ENCODE data around the gene CACNA1C. TPM values are rescaled to one million over a fixed set of nuclear protein-coding genes. Genes with fewer than 3 reads are reported as not detected.
A peak's percentile ranks its signal among the peaks of the same experiment; 100 is the strongest.

CACNA1C gene
- total RNA-seq, 1 experiment from 2014 or later: 1.1 TPM

GRCh38 chr12:2586156-2587038, 533.6 kb downstream of the CACNA1C start:
- Histone ChIP-seq H3K23me2 (ENCODE audit: insufficient read length, low read depth, low read length, poor library complexity, severe bottlenecking) (peaks cover 6% of the 10 kb centered on the region), H2BK20ac (ENCODE audit: low read depth, low read length, poor library complexity, severe bottlenecking) (no peak overlapping the region), H3T11ph (ENCODE audit: low read length) (no peak overlapping the region), H3K9me3 (ENCODE audit: control insufficient read depth, low read depth, low read length) (no peaks in the 10 kb centered on the region), H2AFZ (ENCODE audit: low read length) (no peak overlapping the region), H2BK12ac (ENCODE audit: insufficient read length, low read depth, low read length) (no peak overlapping the region), H4K20me1 (ENCODE audit: control insufficient read depth, insufficient read depth, insufficient read length) (no peaks in the 10 kb centered on the region), H4K5ac (ENCODE audit: insufficient read length, low read depth, low read length) (no peak overlapping the region), H2BK5ac (ENCODE audit: insufficient read length, low read length) (no peak overlapping the region), H3K4me2 (ENCODE audit: insufficient read depth, insufficient read length, low read length) (no peak overlapping the region), H3K4ac (ENCODE audit: low read depth, low read length) (no peak overlapping the region), H3K27me3 (ENCODE audit: insufficient read depth, low read length) (peaks cover 7% of the 10 kb centered on the region; the same call in 1 of the 2 replicates), H2BK120ac (ENCODE audit: low read depth, low read length, poor library complexity, severe bottlenecking) (no peak overlapping the region), H4K91ac (ENCODE audit: insufficient read length, low read depth, low read length) (no peak overlapping the region), H2AK5ac (ENCODE audit: insufficient read length, low read length) (no peak overlapping the region), H3K4me1 (ENCODE audit: insufficient read depth, low read length) (peaks cover 9% of the 10 kb centered on the region; the same call in 1 of the 2 replicates), H2BK15ac (ENCODE audit: low read depth, low read length) (no peak overlapping the region), H3K79me2 (ENCODE audit: insufficient read depth, low read length) (no peaks in the 10 kb centered on the region), H4K8ac (replicated peaks; ENCODE audit: insufficient read length, low read depth, low read length) (no peak overlapping the region), H3K23ac (ENCODE audit: insufficient read length, low read depth, low read length) (no peak overlapping the region), H3K27ac (ENCODE audit: insufficient read length, low read depth, low read length) (no peak overlapping the region), H3K18ac (ENCODE audit: insufficient read length, low read depth, low read length) (no peak overlapping the region), H3K56ac (ENCODE audit: insufficient read length, low read depth, low read length) (no peak overlapping the region), H3K9ac (ENCODE audit: extremely low read depth, insufficient read length, low read length) (no peak overlapping the region), H3K79me1 (ENCODE audit: insufficient read depth, low read depth, low read length, poor library complexity, severe bottlenecking) (no peaks in the 10 kb centered on the region), H3K14ac (ENCODE audit: insufficient read depth, low read length) (no peak overlapping the region)
- TF ChIP-seq, protein P1, sequence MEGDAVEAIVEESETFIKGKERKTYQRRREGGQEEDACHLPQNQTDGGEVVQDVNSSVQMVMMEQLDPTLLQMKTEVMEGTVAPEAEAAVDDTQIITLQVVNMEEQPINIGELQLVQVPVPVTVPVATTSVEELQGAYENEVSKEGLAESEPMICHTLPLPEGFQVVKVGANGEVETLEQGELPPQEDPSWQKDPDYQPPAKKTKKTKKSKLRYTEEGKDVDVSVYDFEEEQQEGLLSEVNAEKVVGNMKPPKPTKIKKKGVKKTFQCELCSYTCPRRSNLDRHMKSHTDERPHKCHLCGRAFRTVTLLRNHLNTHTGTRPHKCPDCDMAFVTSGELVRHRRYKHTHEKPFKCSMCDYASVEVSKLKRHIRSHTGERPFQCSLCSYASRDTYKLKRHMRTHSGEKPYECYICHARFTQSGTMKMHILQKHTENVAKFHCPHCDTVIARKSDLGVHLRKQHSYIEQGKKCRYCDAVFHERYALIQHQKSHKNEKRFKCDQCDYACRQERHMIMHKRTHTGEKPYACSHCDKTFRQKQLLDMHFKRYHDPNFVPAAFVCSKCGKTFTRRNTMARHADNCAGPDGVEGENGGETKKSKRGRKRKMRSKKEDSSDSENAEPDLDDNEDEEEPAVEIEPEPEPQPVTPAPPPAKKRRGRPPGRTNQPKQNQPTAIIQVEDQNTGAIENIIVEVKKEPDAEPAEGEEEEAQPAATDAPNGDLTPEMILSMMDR (conservative IDR thresholded peaks at IDR 0.05): no peak
- peak; percentile 62 for DNase-seq
- H3K9me3 Mint-ChIP-seq: peaks cover 1% of the 10 kb centered on the region in 2 experiments; a peak in 2 of 5 replicates
- WGBS (ENCODE audit: extremely low coverage, insufficient read length, low lambda C conversion rate): no CpG with 5 or more reads among the region's 12 CpGs
- H3K36me3 Mint-ChIP-seq (ENCODE audit: insufficient read depth in 1 of 3, low read depth in 3 of 3): peaks cover 0 to 1% (median 0%) of the 10 kb centered on the region in 3 experiments; a peak in 2 of 7 replicates
- H3K27me3 Mint-ChIP-seq (ENCODE audit: low read depth): peaks cover 78% of the 10 kb centered on the region
- H3K4me1 Mint-ChIP-seq: peaks cover 20 to 25% of the 10 kb centered on the region in 2 experiments
- no peak overlapping the region for H3K4me3 Mint-ChIP-seq
- H3K27ac Mint-ChIP-seq: peak overlapping the region in 1 of 3 experiments; percentile 59; a peak in 3 of 7 replicates

All from H9 (cell line).